Stimulated activated CD4-positive, alpha-beta T cell treated with anti-CD3 and anti-CD28 coated beads, Interleukin-15, amount 100 ng/mL, for 1 hour (primary cell): ENCODE results near the gene MIOS.
"Not testable (repeated sequence)": the region's sequence is repeated elsewhere in the genome, so short reads cannot be mapped to it uniquely, and the experiment has no call there.

ENCODE experiments used
- DNase-seq, 2 donors: peaks; one replicate each; pipeline ENCODE4 v3.0.0-alpha.2; 2020; ENCODE audit warnings: low read depth in 1 of 2, low spot score in 1 of 2

The MIOS gene

DNA sequence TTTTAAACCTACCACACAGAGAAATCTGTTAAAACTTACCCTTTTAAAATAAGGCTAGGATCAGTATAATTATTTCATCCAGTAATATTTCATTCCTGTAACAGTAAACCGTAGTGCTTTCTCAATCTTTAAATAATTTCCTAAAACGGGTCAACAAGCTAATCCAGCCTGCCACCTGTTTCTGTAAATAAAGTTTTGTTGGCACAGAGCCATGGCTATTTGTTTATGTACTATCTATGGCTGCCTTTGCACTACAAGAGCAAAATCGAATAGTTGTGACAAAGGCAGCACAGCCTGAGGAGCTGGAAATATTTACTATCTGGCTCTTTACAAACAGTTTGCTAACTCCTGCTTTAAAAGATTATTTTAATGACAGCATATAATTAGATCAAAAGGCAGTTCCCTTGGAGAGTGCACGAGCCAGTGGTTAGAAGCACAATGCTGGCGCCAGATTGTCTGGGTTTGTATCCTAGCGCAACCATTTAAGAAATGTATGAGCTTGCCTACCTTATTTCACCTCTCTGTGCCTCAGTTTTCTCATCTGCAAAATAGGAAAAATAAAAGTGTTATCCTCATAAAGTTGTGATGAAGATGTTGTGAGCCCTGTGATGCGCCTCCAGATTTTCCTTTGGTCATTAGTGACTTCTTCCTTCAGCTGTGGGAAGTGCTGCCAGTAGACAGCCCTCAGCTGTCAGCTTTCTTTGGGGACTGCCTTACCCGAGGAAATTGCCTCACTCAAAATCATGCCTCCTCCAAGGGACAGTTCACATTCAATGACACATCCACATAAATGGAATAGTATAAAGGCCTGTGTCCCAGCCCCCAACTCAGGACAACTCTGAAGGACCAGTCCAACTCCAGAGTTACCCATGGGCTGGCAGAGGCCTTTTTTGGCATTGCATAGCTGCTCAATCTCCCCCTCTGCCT lies 11.8 kb upstream of the MIOS start:
- no peak for DNase-seq

- DNase-seq = no peak
Measured at GRCh38 chr7:7556852-7557251, 9.8 kb upstream of the MIOS start.

DNA sequence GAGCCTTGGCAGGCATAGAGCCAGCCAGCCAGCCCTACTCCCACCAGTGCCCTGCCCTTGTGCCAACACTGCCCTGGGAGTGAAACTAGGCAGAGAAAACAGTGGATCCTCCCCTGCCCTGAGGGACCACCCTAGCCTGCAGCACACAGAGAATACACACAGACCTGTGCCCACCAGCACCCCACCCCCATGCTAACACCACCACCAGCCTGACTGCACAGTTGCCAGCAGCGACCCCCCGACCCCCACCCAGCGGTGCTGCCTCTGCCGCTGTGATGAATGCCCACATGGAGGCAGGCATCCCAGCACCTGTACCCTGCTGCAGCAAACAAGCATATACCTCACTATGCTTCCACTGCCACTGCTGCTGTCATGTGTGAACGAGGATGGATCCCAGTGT lies 9.4 kb upstream of the MIOS start:
- DNase-seq = no peak

- DNase-seq = not testable (repeated sequence)
Measured at GRCh38 chr7:7561591-7561990, 5.1 kb upstream of the MIOS start.

GRCh38 chr7:7562736-7563135 lies 3.9 kb upstream of the MIOS start:
- DNase-seq = no peak

- no peak for DNase-seq
Measured at GRCh38 chr7:7563269-7563668, 3.4 kb upstream of the MIOS start.

DNA sequence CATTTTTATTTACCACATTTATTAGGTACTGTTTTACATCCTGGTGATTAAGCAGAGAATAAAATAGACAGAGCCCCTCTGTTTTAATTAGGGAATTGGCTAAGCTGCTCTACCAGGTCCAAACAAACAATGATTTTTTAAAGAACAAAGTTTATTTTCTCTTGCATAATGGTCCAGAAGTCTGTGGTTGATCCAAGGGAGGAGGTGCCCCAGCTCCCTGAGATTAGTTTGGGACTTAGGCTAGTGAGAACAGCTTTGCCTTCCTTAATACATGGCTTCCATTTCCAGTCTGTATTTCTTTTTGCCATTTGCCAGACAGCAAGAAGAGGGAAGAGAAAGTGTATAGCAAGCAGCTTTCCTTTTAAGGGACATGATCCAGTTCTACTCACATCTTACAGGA lies 2.9 kb upstream of the MIOS start:
- no peak for DNase-seq

DNA sequence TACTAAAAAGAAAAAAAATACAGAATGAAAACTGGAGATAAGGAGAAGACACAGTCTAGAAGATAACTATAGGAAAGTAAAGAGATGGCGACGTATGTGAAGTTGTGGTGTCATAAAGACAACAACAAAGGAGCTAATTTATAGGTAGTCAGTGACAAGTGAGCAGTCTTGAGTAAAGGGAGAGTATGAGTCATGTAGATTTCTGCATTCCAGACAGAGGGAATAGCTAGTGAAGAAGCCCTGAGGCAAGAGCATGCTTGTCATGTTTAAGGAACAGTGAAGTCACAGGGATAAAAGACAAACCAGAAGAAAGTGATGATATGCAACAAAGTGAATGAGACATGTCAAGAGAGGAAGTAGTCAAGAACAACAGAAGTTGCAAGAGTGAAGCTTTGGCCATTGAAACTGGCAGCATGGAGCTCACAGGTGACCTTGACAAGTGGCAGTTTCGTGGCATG lies 2.3 kb upstream of the MIOS start:
- no peak for DNase-seq

DNA sequence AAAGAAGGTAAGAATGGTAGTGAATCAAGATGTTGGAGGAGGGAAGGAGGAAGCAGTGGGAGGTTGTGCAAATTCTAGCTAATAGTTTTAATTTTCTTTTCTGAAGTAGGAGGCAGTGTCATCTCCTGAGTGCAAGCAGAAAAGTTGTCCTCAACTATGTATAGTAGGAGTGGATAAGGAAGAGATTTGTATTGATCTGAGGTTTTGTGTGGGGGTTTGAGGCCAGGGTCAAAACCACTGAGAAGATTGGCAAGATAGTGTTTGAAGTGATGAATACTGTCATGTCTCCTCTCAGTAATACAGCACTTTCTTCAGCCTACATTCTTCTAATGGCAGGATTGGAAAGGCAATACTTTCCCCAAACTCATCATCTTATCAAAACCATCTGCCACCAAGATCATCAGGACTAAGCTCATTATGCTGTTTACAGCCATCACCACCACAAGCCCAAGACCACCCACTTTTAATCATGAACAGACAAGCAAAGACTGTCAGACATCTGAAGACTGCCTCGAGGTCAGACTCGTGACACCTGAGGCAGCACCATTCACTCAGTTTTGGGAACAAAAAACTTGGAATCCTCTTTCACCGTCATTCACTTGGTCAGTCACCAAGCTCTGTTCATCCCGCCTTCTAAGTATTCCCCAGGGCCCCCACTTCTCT lies 1.5 kb upstream of the MIOS start:
- no peak for DNase-seq

DNA sequence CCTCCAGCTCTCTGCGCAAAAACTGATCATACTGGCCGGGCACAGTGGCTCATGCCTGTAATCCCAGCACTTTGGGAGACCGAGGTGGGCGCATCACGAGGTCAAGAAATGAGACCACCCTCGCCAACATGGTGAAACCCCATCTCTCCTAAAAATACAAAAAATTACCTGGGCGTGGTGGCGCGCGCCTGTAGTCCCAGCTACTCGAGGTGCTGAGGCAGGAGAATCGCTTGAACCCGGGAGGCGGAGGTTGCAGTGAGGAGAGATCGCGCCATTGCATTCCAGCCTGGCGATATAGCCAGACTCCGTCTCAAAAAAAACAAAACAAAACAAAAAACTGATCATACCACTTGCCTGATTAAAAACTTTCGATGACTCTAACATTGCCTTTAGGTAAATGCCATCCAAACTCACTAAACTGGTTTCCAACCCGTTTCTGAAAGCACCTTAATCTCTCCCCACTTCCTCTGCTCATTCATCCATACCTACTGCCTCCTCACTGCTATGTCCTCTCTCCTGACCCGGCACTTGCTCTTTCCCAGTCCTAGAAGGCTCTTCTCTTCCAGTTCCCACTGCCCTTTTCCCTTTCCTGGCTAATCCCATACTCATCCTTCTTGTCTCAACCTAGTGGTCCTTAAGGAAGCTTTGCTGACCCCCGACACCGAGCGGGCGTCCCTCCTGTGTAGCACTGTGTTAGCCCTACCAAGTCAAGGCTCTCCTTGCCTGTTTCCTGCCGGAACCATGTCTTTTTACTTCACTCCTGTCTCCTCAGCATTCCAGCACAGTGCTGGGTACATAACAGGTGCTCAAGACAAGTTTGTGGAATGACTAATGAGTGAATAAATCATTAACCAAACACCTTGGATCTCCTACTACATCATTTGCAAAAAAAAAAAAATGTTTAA lies 686 bp upstream of the MIOS start:
- DNase-seq = no peak

DNA sequence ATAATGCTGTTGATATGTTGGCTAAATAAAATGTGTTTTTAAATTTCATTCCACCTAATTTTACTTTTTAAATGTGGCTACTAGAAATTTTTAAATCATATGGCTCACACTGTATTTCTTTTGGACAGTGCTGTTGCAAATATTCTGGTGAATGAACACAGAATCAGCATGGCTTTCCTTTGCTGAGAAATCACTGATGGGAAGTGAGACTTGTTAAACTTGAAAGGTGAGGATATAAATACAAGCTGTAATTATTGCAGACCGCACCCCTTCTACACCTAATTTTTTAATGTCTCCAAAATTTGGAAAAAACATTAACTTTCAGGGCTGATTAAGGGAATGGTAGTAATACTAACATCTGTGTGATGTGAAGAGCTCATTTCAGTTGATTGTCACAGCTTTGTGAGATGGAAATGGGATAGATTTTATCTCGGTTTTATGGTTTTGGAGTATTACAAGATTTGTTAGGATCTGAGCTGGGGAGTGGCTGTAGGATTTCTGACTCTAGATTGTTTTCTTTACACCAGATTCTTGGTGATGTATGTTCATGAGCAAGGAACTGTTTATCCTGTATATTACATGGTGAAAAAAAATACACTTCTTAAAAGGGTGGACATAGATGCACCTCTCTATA lies 1.3 kb downstream of the MIOS start:
- DNase-seq = no peak

DNA sequence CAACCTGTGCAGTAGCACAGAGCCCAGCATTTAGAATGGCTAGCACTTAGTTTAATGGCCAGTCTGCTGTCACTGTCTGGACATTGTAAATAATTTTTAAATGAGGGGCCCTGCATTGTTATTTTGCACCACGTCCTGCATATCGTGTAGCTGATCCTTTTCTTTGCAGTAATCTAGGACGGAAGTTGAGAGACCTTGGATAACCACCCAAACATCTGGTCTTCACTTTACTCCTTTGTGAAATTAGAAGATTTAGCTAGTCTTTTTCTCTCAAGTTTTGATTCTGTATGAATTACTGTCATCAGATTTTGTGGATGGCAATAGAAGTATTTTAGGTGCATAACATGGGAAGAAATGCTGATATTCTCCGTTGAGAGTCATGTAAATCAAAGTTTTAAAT lies 1.9 kb downstream of the MIOS start:
- DNase-seq = no peak

DNA sequence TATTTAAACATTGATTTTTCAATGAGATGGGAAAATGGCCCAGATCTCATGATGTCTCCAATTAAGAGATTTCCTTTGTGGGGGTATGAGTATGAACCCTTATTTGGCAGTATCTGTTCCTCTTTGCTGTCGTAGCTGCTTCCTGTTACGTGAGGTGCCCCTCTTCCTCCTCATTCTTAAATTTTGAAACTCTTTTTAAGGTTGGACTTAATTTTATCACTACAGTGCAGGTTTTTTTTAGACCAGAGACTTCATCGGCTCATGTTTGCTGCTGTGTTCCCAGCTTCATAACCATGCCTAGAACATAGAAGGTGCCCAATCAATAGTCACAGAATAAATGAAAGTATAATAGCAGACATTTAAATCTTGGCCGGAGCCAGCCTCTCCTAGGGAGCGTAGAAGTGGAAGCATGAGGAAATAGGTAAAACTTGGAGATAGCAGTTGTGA lies 2.4 kb downstream of the MIOS start:
- DNase-seq = no peak

- no peak for DNase-seq
Measured at GRCh38 chr7:7569615-7570014, 2.9 kb downstream of the MIOS start.

GRCh38 chr7:7570584-7570983 lies 3.9 kb downstream of the MIOS start:
- no peak for DNase-seq

- no peak for DNase-seq
Measured at GRCh38 chr7:7573701-7574100, 7.0 kb downstream of the MIOS start.

- DNase-seq = no peak
Measured at GRCh38 chr7:7576344-7576743, 9.7 kb downstream of the MIOS start.

GRCh38 chr7:7577888-7578287 lies 11.2 kb downstream of the MIOS start:
- DNase-seq = no peak

DNA sequence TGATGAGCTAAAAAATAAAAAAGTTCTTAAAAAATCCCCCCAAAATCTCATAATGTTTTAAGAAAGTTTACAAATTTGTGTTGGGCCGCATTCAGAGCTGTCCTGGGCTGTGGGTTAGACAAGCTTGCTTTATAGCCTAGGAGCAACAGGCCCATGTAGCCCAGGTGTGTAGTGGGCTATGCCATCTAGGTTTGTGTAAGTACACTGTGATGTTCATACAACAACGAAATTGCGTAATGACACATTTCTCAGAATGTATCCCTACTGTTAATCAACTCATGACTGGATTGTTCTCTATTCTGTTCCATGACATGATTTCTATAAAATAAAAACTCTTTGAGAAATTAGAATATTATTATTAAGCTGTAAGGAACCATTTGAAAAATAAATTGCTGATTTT lies 13.0 kb downstream of the MIOS start:
- DNase-seq = no peak

- DNase-seq = no peak
Measured at GRCh38 chr7:7581531-7582179, 15.0 kb downstream of the MIOS start.
